Measurements from ENCODE around the gene GPR149.

The GPR149 gene

DNA sequence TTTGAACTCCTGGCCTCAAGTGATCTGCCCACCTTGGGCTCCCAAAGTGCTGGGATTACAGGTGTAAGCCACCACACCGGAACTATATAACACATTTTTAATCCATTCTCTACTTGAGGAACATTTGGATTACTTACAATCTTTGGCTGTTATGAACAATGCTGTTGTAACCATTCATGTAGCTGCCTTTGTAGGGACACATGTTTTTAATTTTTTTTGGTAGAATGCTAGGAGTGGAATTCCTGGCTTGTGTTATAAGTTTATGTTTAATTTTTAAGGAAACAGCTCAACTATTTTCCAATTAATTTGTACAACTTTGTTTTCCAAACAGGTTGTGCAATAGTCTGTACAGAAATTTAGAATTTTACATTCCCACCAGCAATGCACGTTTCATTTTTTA is 51.7 kb downstream of the GPR149 start:
- Histone ChIP-seq H3K4me1 (no peaks in the 10 kb centered on the region), H3K9ac (no peak overlapping the region), H3K27ac (no peak overlapping the region), H3K27me3 (ENCODE audit: control insufficient read depth, insufficient read depth, low read length) (no peaks in the 10 kb centered on the region), H3K4me3 (ENCODE audit: low read depth, low read length) (no peak overlapping the region), H3K4me2 (ENCODE audit: low read length) (no peak overlapping the region), H2AFZ (no peak overlapping the region), H3K9me3 (ENCODE audit: control insufficient read depth, low read length) (no peaks in the 10 kb centered on the region), H3K79me2 (no peaks in the 10 kb centered on the region), H3K36me3 (ENCODE audit: control insufficient read depth, insufficient read depth, low read length) (no peaks in the 10 kb centered on the region)
- TF ChIP-seq, protein P1, sequence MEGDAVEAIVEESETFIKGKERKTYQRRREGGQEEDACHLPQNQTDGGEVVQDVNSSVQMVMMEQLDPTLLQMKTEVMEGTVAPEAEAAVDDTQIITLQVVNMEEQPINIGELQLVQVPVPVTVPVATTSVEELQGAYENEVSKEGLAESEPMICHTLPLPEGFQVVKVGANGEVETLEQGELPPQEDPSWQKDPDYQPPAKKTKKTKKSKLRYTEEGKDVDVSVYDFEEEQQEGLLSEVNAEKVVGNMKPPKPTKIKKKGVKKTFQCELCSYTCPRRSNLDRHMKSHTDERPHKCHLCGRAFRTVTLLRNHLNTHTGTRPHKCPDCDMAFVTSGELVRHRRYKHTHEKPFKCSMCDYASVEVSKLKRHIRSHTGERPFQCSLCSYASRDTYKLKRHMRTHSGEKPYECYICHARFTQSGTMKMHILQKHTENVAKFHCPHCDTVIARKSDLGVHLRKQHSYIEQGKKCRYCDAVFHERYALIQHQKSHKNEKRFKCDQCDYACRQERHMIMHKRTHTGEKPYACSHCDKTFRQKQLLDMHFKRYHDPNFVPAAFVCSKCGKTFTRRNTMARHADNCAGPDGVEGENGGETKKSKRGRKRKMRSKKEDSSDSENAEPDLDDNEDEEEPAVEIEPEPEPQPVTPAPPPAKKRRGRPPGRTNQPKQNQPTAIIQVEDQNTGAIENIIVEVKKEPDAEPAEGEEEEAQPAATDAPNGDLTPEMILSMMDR (IDR thresholded peaks at IDR 0.05), result no peak

DNA sequence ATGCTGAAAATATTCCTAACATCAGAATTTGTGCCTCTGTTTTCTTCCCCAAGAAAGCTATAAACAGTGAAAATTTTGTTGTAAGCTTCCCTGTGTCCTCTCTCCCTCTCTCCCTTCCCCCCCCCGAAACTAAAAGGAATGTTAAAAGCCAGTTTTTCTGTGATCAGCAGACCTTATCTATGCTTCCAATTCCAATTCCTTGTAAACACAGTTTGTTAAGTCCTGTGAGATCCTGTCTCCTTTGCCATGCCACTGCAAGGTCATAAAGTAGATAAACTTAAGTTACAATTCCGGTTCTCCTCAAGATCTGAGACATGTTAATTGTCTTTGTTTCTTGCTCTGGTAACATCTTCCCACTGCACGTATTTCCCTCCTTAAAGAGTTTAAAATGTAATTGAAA is 62.8 kb downstream of the GPR149 start:
- Histone ChIP-seq H3K4me1 (no peaks in the 10 kb centered on the region), H3K4me3 (ENCODE audit: low read depth, low read length) (no peak overlapping the region)

DNA sequence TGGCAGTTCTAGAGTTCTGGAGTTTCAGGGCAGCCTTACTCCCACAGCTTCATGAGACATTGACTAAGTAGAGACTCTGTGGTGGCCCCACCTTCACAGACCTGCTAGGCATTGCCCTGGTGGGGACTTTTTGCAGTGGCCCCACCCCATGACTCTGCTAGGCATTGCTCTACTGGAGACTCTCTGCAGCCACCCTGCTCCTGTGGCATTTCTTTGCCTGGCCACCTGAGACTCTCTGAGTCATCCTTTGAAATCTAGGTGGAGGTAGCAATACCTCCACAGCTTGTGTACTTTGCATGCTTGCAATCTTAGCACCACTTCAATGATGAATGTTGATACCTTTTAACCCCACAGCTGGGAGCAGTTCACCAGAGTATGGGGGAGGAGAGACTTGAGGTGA is 65.1 kb downstream of the GPR149 start:
- Histone ChIP-seq H3K36me3 (ENCODE audit: control insufficient read depth, insufficient read depth, low read length) (no peaks in the 10 kb centered on the region), H3K79me2 (no peaks in the 10 kb centered on the region)
- TF ChIP-seq, protein P1 (IDR thresholded peaks at IDR 0.05), result no peak

More for the DNA sequence above, 62.8 kb downstream of the GPR149 start:
- Histone ChIP-seq H3K4me2 (ENCODE audit: low read length) (no peak overlapping the region), H3K27me3 (ENCODE audit: control insufficient read depth, insufficient read depth, low read length) (no peaks in the 10 kb centered on the region), H3K36me3 (ENCODE audit: control insufficient read depth, insufficient read depth, low read length) (no peaks in the 10 kb centered on the region), H3K9me3 (ENCODE audit: control insufficient read depth, low read length) (no peaks in the 10 kb centered on the region), H3K9ac (no peak overlapping the region), H2AFZ (no peak overlapping the region), H3K27ac (no peak overlapping the region), H3K79me2 (no peaks in the 10 kb centered on the region)
- TF ChIP-seq, protein P1 (IDR thresholded peaks at IDR 0.05), result no peak

DNA sequence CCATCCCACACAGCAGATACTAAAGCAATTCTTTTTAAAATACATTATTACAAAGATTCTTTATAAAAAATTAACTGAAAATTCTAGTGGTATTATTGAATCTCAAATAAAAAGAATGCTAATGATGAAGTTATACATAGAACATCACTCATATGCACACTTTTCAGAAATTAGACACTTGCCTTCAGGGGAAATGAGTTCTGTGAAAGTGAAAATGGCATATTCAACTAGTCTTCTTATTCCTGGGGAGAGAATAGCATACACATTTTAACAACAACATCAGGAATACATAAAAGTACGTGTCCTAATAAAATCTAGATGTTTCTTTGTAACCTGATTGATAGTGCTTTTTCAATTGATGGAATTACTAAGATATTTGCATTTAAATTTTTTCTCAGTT is 68.9 kb downstream of the GPR149 start:
- no peaks in the 10 kb centered on the region for H3K9me3 ChIP-seq (ENCODE audit: control insufficient read depth, low read length)
- TF ChIP-seq, protein P1 (IDR thresholded peaks at IDR 0.05), result no peak
- no peak overlapping the region for H2AFZ ChIP-seq
- no peak overlapping the region for H3K27ac ChIP-seq
- H3K9ac ChIP-seq, result no peak overlapping the region
- no peaks in the 10 kb centered on the region for H3K79me2 ChIP-seq
- H3K4me1 ChIP-seq, result no peaks in the 10 kb centered on the region
- no peaks in the 10 kb centered on the region for H3K27me3 ChIP-seq (ENCODE audit: control insufficient read depth, insufficient read depth, low read length)
- no peak overlapping the region for H3K4me3 ChIP-seq (ENCODE audit: low read depth, low read length)
- no peaks in the 10 kb centered on the region for H3K36me3 ChIP-seq (ENCODE audit: control insufficient read depth, insufficient read depth, low read length)
- H3K4me2 ChIP-seq (ENCODE audit: low read length), result no peak overlapping the region

More for the DNA sequence above, 65.1 kb downstream of the GPR149 start:
- Histone ChIP-seq H3K4me2 (ENCODE audit: low read length) (no peak overlapping the region), H3K9me3 (ENCODE audit: control insufficient read depth, low read length) (no peaks in the 10 kb centered on the region), H3K27ac (no peak overlapping the region), H3K27me3 (ENCODE audit: control insufficient read depth, insufficient read depth, low read length) (no peaks in the 10 kb centered on the region), H3K9ac (no peak overlapping the region), H3K4me1 (no peaks in the 10 kb centered on the region), H2AFZ (no peak overlapping the region), H3K4me3 (ENCODE audit: low read depth, low read length) (no peak overlapping the region)

DNA sequence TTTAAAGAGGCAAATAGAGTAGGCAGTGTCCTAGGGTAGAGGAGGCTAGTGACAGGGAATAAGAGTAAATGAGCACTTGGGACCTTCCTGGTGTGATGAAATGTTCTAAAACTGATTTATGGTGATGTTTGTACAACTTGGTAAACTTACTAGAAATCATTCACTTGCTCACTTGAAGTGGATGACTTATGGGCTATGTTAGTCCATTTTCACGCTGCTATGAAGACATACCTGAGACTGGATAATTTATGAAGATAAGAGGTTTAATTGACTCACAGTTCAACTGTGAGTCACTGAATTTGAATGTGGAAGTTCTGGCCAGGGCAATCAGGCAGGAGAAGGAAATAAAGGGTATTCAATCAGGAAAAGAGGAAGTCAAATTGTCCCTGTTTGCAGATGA is 74.0 kb downstream of the GPR149 start:
- Histone ChIP-seq H3K79me2 (no peaks in the 10 kb centered on the region), H3K27me3 (ENCODE audit: control insufficient read depth, insufficient read depth, low read length) (no peaks in the 10 kb centered on the region), H3K36me3 (ENCODE audit: control insufficient read depth, insufficient read depth, low read length) (no peaks in the 10 kb centered on the region), H3K9ac (no peak overlapping the region), H2AFZ (no peak overlapping the region), H3K4me3 (ENCODE audit: low read depth, low read length) (no peak overlapping the region), H3K4me2 (ENCODE audit: low read length) (no peak overlapping the region), H3K4me1 (no peaks in the 10 kb centered on the region), H3K9me3 (ENCODE audit: control insufficient read depth, low read length) (no peaks in the 10 kb centered on the region), H3K27ac (no peak overlapping the region)
- TF ChIP-seq, protein P1 (IDR thresholded peaks at IDR 0.05), result no peak
